Activated CD8-positive, alpha-beta memory T cell treated with anti-CD3 and anti-CD28 coated beads for 24 hours (primary cell): Measurements from ENCODE around the gene MRPL9.
"Not testable (repeated sequence)": the region's sequence is repeated elsewhere in the genome, so short reads cannot be mapped to it uniquely, and the experiment has no call there.

Experiments used
- DNase-seq: peaks from one replicate; pipeline ENCODE4 v3.0.0-alpha.2; 2020

Gene MRPL9

GRCh38 chr1:151782741-151783140 is 19.4 kb upstream of the MRPL9 start:
- DNase-seq, result no peak

DNA sequence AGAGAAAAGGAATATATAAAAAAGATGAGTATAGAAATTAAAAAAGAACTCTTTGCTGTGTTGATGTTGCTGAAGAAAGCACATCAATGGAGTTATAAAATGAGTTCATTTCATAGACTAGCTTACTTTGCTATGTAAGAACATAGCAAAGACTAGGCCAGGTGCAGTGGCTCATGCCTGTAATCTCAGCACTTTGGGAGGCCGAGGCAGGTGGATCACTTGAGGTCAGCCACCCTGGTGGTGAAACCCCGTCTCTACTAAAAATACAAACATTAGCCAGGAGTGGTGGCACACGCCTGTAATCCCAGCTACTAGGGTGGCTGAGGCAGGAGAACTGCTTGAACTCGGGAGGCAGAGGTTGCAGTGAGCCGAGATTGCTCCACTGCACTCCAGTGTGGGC is 18.7 kb upstream of the MRPL9 start:
- DNase-seq, result not testable (repeated sequence)

- not testable (repeated sequence) for DNase-seq
Measured at GRCh38 chr1:151780736-151781135, 17.4 kb upstream of the MRPL9 start.

- DNase-seq, result no peak
Measured at GRCh38 chr1:151779852-151780251, 16.6 kb upstream of the MRPL9 start.

- no peak for DNase-seq
Measured at GRCh38 chr1:151777317-151777716, 14.0 kb upstream of the MRPL9 start.

- DNase-seq, result no peak
Measured at GRCh38 chr1:151776665-151777062, 13.4 kb upstream of the MRPL9 start.

DNA sequence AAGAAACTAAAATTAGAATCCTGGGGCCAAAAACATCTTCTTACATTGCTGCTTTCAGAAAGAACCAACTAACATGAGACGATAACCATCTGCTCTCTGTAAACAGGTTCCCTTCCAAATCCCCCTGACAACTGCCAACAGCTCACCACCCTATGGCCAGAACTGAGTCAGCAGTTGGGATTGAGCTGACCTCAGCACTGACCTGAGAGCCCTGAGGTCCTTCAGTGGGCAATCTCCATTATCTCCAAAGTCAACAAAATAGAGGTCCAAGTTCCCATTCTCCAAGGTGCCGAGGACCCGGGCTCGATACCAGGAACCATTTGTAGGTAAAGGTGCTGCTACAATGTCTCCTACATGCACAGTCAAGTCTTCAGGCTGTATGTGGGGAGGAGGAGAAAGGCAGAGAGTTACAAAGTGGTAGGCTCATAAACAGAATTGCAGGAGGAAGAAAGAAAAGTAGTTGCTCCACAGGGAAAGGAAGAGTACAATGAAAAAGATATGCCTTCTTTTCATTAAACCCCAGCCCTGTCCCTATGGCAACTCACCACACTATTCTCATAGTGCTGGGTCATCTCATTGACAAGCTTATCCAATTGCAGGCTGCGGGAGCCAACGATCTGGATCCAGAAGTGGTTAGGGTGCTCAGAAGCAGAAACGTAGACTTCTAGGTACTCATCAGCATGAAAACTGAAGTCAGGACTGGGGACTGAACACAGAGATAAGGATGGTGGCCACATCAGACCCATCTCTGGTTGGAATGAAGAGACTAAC is 12.8 kb upstream of the MRPL9 start:
- DNase-seq, result no peak

- no peak for DNase-seq
Measured at GRCh38 chr1:151774256-151774922, 11.1 kb upstream of the MRPL9 start.

DNA sequence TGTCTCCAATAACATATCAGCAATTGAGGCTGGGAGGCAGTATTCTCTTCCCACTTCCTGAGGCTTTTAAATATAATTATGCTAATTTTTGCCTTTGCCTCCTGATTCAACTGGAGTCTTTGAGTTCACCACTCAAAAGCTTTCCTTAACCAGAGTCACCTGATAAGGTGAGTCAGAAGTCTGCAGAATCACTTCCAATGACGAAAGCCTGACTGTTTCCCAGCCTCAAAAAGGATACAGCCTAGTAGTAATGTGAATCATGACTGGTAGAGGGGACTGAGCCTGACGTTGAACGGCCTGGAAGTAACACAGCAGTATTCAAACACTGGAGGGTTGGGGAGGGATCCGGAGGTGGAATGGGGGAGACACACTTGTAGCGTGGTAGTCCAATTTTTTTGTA is 10.4 kb upstream of the MRPL9 start:
- DNase-seq, result no peak

DNA sequence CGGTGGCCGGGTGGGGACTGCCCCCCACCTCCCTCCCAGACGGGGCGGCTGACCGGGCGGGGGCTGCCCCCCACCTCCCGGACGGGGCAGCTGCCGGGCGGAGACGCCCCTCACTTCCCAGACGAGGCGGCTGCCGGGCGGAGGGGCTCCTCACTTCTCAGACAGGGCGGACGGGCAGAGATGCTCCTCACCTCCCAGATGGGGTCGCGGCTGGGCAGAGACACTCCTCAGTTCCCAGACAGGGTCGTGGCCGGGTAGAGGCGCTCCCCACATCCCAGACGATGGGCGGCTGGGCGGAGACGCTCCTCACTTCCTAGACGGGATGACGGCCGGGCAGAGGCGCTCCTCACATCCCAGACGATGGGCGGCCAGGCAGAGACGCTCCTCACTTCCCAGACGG is 6.0 kb upstream of the MRPL9 start:
- not testable (repeated sequence) for DNase-seq

- not testable (repeated sequence) for DNase-seq
Measured at GRCh38 chr1:151768351-151769066, 5.2 kb upstream of the MRPL9 start.

- DNase-seq, result no peak
Measured at GRCh38 chr1:151763990-151764389, 694 bp upstream of the MRPL9 start.

- DNase-seq, result no peak
Measured at GRCh38 chr1:151760597-151761385, 2.5 kb downstream of the MRPL9 start.

- no peak for DNase-seq
Measured at GRCh38 chr1:151759241-151759640, 4.1 kb downstream of the MRPL9 start.

DNA sequence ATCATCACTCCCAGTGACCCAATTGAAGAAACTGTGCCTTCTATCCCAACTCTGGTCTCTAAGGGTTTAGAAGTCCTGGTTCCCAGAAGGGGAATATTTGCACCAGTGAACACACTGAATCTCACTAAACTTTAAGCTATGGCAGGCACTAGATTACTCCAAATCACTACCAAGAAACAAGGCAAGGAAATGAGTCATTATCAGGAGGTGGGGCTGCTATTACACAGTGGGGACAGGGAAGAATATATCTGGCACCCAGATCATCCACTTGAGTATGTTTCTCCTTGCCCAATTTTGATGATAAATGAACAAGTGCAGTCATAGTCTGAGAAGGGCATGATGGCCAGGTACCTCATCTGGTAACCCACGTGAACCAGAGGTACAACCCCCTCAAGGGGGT is 7.0 kb downstream of the MRPL9 start:
- no peak for DNase-seq

DNA sequence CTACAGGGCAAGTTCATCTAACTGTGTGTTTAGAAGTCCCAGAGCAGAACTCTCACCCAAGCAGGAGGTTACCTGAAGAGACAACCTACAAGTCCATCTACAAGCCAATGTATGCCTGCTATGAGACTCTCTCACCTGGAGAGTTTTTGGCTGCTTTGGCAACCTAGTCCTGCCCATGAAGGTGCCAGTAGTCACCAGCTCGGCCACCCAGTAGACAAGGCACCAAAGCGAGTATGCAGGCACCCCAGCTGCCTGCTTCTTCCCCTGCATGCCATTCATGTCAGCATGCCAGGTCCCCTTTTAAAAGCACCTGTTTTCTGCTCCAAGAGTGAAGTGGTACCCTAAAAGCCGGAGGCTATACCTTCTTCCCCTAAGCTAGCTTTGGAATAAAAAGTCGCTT is 21.8 kb downstream of the MRPL9 start:
- no peak for DNase-seq

- no peak for DNase-seq
Measured at GRCh38 chr1:151739590-151740355, 23.5 kb downstream of the MRPL9 start.

DNA sequence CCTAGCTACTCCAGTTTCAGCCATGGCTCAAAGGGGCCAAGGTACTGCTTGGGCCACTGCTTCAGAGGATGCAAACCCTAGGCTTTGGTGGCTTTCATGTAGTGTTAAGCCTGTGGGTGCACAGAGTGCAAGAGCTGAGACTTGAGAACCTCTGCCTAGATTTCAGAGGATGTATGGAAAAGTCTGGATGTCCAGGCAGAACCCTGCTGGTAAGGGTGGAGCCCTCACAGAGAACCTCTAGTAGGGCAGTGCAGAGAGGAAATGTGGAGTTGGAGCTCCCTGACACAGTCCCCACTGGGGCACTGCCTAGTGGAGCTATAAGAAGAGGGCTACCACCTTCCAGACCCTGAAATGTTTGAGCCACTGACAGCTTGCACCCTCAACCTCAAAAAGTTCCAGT is 25.8 kb downstream of the MRPL9 start:
- DNase-seq, result no peak

GRCh38 chr1:151737026-151737425 is 26.3 kb downstream of the MRPL9 start:
- no peak for DNase-seq

- not testable (repeated sequence) for DNase-seq
Measured at GRCh38 chr1:151733995-151734394, 29.3 kb downstream of the MRPL9 start.

- no peak for DNase-seq
Measured at GRCh38 chr1:151733126-151733525, 30.2 kb downstream of the MRPL9 start.

DNA sequence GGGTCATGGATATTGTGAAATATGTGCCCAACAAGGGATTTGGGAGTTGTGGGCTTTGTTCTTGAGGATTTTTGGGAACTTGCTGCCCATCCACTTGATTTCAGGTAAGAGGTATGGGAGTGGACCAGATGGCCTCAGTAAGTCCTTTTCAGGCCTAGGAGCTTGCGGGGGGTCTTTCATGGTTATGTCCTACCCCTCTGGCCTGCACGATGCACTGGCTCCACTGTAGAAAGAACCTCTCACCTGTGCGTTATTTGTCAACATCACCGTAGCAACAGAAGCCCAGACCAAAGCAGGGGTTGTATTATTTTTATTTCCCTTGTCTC is 33.4 kb downstream of the MRPL9 start:
- no peak for DNase-seq
